Mesendoderm (in vitro differentiated cells): ENCODE results near the gene HECTD4.
A peak's percentile ranks its signal among the peaks of the same experiment; 100 is the strongest.

ENCODE experiments used
- DNase-seq: peaks from one replicate; pipeline ENCODE4 v3.0.0; 2013
- H2AK5ac ChIP-seq: 2 replicates; pipeline ENCODE4 v1.6.1; 2013; ENCODE audit warnings: low read length, inconsistent platforms
- H2BK120ac ChIP-seq: 2 replicates; pipeline ENCODE4 v1.6.1; 2013; ENCODE audit warnings: low read depth, mild to moderate bottlenecking, low read length, moderate library complexity, mixed read lengths
- H2BK15ac ChIP-seq: replicated peaks from 2 replicates; pipeline ENCODE4 v1.6.1; 2013; ENCODE audit warnings: low read depth, mild to moderate bottlenecking, moderate library complexity
- H2BK5ac ChIP-seq: 2 replicates; pipeline ENCODE4 v1.6.1; 2013; ENCODE audit warnings: low read length, inconsistent platforms
- H3K18ac ChIP-seq: 2 replicates; pipeline ENCODE4 v1.6.1; 2013; ENCODE audit warnings: mild to moderate bottlenecking, low read length, mixed read lengths
- H3K23ac ChIP-seq: one replicate; pipeline ENCODE4 v1.6.1; 2013; ENCODE audit warnings: low read length
- H3K27ac ChIP-seq: 2 replicates; pipeline ENCODE4 v1.5.1; 2013; ENCODE audit warnings: low read depth, mild to moderate bottlenecking, inconsistent platforms, low read length, moderate library complexity
- H3K27me3 ChIP-seq: 2 replicates; pipeline ENCODE4 v1.6.1; 2013; ENCODE audit warnings: low read length, control low read depth, mild to moderate bottlenecking, inconsistent platforms; ENCODE audit not compliant: insufficient read depth, poor library complexity
- H3K36me3 ChIP-seq: 2 replicates; pipeline ENCODE4 v1.6.1; 2013; ENCODE audit warnings: low read length, inconsistent platforms; ENCODE audit not compliant: control insufficient read depth, insufficient read depth
- H3K4ac ChIP-seq: one replicate; pipeline ENCODE4 v1.6.1; 2013; ENCODE audit warnings: low read depth, mild to moderate bottlenecking, low read length, moderate library complexity
- H3K4me1 ChIP-seq: 2 replicates; pipeline ENCODE4 v1.6.1; 2013; ENCODE audit warnings: low read depth, low read length, inconsistent platforms; ENCODE audit not compliant: control insufficient read depth
- H3K4me2 ChIP-seq: 2 replicates; pipeline ENCODE4 v1.6.1; 2013; ENCODE audit warnings: low read length
- H3K4me3 ChIP-seq: 2 replicates; pipeline ENCODE4 v1.5.1; 2013; ENCODE audit warnings: mild to moderate bottlenecking, low read length
- H3K56ac ChIP-seq: one replicate; pipeline ENCODE4 v1.6.1; 2013; ENCODE audit warnings: low read length
- H3K79me1 ChIP-seq: 2 replicates; pipeline ENCODE4 v1.6.1; 2013; ENCODE audit warnings: low read length, inconsistent platforms
- H3K79me2 ChIP-seq: 2 replicates; pipeline ENCODE4 v1.6.1; 2013; ENCODE audit warnings: mild to moderate bottlenecking, low read length; ENCODE audit not compliant: control insufficient read depth, insufficient read depth
- H3K9ac ChIP-seq: 2 replicates; pipeline ENCODE4 v1.6.1; 2013; ENCODE audit warnings: low read length, inconsistent platforms
- H4K5ac ChIP-seq: one replicate; pipeline ENCODE4 v1.6.1; 2013; ENCODE audit warnings: low read length
- H4K8ac ChIP-seq: one replicate; pipeline ENCODE4 v1.6.1; 2013; ENCODE audit warnings: low read depth, mild to moderate bottlenecking, control low read depth, low read length, moderate library complexity
- WGBS: extraction: QIAGEN DNeasy Blood & Tissue Kit; methylation state at CpG from one replicate; pipeline ENCODE4 v1.1.7; 2013; ENCODE audit warnings: low lambda C conversion rate, missing lambda C conversion rate; ENCODE audit not compliant: insufficient coverage; ENCODE audit errors: extremely low coverage; 5-methylcytosine and 5-hydroxymethylcytosine counted together

HECTD4 gene

DNA sequence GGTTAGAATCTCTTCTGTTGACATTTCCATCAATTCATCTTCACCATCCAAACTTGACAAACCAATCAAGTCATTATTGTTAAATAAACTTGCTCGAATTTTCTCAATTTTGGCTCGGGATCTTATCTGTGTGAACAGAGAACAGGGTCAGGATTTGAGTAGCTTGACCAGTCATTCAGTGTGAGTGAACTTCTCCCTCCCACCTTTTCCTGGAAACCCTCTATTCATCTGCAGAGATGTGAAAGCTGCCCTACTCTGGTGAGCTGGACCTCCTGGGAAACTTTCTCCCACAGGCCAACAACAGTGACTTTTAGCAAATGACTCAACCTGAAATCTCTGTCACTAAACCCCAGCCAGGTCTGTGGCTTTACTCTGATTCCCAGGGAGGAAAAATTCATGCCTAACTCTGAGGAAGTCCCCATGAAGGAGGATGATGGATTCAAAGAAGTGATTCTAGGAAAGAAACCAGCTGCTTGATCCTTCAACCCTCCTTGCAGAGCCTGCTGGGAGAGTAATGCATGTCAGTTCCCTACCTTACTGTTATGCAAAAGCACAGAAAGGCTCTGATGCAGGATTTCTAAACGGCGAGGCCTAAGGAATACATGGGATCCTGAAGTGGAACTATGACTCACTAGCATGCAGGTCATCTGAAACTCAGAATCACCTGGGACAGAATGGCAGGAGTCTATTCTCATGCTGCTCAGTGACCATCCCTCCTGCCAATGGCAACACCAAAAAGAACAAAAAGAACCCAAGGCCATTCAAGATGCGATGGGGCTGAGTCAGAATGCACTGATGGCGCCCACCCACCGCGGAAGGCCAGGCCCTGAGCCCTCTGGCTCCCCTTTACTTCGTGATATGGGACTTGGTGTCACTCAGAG is 198.8 kb downstream of the HECTD4 start:
- no peaks in the 10 kb centered on the region for H3K79me2 ChIP-seq
- no peak overlapping the region for H3K4me2 ChIP-seq
- no peaks in the 10 kb centered on the region for H3K4me1 ChIP-seq
- no peaks in the 10 kb centered on the region for H3K79me1 ChIP-seq
- no peak for DNase-seq
- H2BK5ac ChIP-seq = no peak overlapping the region
- H2AK5ac ChIP-seq = no peak overlapping the region
- H3K4me3 ChIP-seq = no peak overlapping the region
- no peak overlapping the region for H3K4ac ChIP-seq
- no peak overlapping the region for H3K18ac ChIP-seq
- H2BK15ac ChIP-seq = no peak overlapping the region
- no peak overlapping the region for H3K27ac ChIP-seq
- no peak overlapping the region for H3K23ac ChIP-seq
- H4K5ac ChIP-seq = no peak overlapping the region
- H4K8ac ChIP-seq = no peak overlapping the region
- 100% methylated on average over 1 of the region's 9 CpGs for WGBS
- no peaks in the 10 kb centered on the region for H3K27me3 ChIP-seq
- H3K36me3 ChIP-seq = peaks cover 5% of the 10 kb centered on the region
- H3K9ac ChIP-seq = no peak overlapping the region
- no peak overlapping the region for H3K56ac ChIP-seq
- no peak overlapping the region for H2BK120ac ChIP-seq

DNA sequence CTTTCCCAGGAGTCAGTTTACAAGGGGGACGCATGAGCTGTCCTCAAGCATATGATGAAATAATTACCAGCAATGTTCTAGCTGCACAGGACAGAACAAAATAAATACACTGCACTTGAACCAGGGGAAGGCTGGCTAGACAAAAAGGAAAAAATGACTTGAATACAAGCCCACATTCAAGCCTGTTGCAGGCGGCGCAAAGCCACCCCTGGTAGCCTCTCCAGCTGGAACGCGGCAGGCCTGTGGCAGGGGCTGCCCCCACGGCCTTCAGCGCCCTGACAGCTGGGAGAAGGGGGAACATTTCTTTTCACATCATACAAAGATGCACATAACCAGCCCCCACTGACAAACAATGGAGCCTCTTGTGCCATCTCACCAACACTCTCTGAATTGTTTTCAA is 199.7 kb downstream of the HECTD4 start:
- no peak overlapping the region for H2BK5ac ChIP-seq
- no peak overlapping the region for H3K4me3 ChIP-seq
- H3K4me2 ChIP-seq = no peak overlapping the region
- no peak overlapping the region for H3K4ac ChIP-seq
- no peak overlapping the region for H4K8ac ChIP-seq
- no peak for DNase-seq
- H2AK5ac ChIP-seq = no peak overlapping the region
- no peak overlapping the region for H2BK15ac ChIP-seq
- no peak overlapping the region for H3K18ac ChIP-seq
- H3K9ac ChIP-seq = no peak overlapping the region
- peaks cover 7% of the 10 kb centered on the region for H3K36me3 ChIP-seq
- H4K5ac ChIP-seq = no peak overlapping the region
- no peaks in the 10 kb centered on the region for H3K79me1 ChIP-seq
- no peaks in the 10 kb centered on the region for H3K79me2 ChIP-seq
- no peak overlapping the region for H3K23ac ChIP-seq
- no peak overlapping the region for H3K27ac ChIP-seq
- H3K56ac ChIP-seq = no peak overlapping the region
- H2BK120ac ChIP-seq = no peak overlapping the region
- H3K27me3 ChIP-seq = no peaks in the 10 kb centered on the region
- H3K4me1 ChIP-seq = no peaks in the 10 kb centered on the region
- no CpG with 5 or more reads among the region's 7 CpGs for WGBS

DNA sequence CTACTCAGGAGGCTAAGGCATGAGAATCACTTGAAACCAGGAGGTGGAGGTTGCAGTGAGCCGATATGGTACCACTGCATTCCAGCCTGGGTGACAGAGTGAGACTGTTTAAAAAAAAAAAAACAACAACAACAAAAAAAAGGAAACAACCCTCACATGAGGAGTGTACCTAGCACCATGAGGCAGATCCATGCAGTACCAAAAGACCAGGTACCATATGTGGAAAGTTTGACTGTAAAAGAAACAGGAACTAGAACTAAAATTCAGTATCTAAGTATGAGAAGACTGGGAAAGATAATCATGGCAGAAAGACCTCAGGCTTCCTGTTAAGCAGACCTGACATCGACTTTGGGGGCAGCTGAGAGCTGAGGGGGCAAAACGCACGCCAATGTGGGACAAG is 201.8 kb downstream of the HECTD4 start:
- Histone ChIP-seq H3K79me2 (no peaks in the 10 kb centered on the region), H3K4me3 (no peak overlapping the region), H3K79me1 (no peaks in the 10 kb centered on the region), H3K27ac (no peak overlapping the region), H3K56ac (no peak overlapping the region), H2BK120ac (no peak overlapping the region), H3K27me3 (no peaks in the 10 kb centered on the region), H2BK15ac (no peak overlapping the region), H3K4me1 (no peaks in the 10 kb centered on the region), H2AK5ac (no peak overlapping the region), H3K4ac (no peak overlapping the region), H4K5ac (no peak overlapping the region), H3K36me3 (peaks cover 9% of the 10 kb centered on the region), H4K8ac (no peak overlapping the region), H2BK5ac (no peak overlapping the region), H3K18ac (no peak overlapping the region), H3K9ac (no peak overlapping the region), H3K23ac (no peak overlapping the region), H3K4me2 (no peak overlapping the region)
- no peak for DNase-seq
- WGBS = no CpG with 5 or more reads among the region's 4 CpGs

DNA sequence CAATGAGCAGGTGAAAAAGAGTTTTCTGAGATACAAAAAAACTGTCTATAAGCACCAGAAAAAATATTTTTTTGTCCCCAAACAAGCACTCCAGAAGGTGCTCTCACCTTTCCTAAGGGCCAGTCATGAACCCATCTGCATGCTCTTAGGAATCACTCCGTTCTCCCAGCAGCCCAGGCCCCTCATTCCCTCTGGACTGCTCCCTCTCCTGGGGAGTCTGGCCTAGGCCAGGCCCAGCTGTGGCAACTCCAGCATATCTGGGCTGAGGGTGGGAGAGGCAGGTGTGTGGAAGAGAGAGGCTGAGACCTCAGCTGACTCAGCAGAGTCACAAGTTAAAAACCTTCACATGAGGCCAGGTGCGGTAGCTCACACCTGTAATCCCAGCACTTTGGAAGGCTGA is 202.3 kb downstream of the HECTD4 start:
- Histone ChIP-seq H3K4me1 (no peaks in the 10 kb centered on the region), H3K4me2 (no peak overlapping the region), H3K4ac (no peak overlapping the region), H4K8ac (no peak overlapping the region), H3K27me3 (no peaks in the 10 kb centered on the region), H3K18ac (no peak overlapping the region), H2BK120ac (no peak overlapping the region), H3K9ac (no peak overlapping the region), H3K36me3 (peaks cover 9% of the 10 kb centered on the region), H4K5ac (no peak overlapping the region), H3K79me1 (no peaks in the 10 kb centered on the region), H3K79me2 (no peaks in the 10 kb centered on the region), H3K56ac (no peak overlapping the region), H3K27ac (no peak overlapping the region), H2BK5ac (no peak overlapping the region), H2BK15ac (no peak overlapping the region), H3K23ac (no peak overlapping the region), H3K4me3 (no peak overlapping the region), H2AK5ac (no peak overlapping the region)
- DNase-seq = peak; percentile 34
- no CpG with 5 or more reads among the region's 2 CpGs for WGBS

DNA sequence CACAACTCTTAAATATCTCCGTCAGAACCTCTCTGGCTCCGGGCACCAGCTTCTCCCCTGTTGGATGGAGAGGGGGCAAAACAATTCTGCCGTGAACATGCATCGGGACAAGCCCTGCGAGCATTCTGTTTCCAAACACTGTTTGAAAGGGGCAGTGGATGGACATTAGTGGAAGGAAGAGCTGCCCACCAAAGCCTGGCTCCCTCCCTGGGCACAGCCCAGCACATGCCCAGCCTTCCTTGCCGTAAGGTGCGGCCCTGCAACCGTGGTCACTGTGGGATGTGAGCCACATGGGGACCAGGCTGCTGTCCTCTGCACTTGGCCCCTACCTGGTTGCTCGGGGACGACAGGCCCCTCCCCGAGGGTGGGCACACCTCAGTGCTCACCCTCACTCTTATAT is 202.9 kb downstream of the HECTD4 start:
- H3K9ac ChIP-seq = no peak overlapping the region
- H2AK5ac ChIP-seq = no peak overlapping the region
- H3K56ac ChIP-seq = no peak overlapping the region
- no peak for DNase-seq
- H3K36me3 ChIP-seq = peaks cover 5% of the 10 kb centered on the region
- H2BK120ac ChIP-seq = no peak overlapping the region
- H2BK5ac ChIP-seq = no peak overlapping the region
- H3K4me3 ChIP-seq = no peak overlapping the region
- H3K79me1 ChIP-seq = no peaks in the 10 kb centered on the region
- no peak overlapping the region for H4K8ac ChIP-seq
- no peaks in the 10 kb centered on the region for H3K27me3 ChIP-seq
- H3K4me2 ChIP-seq = no peak overlapping the region
- no peak overlapping the region for H4K5ac ChIP-seq
- no peak overlapping the region for H3K27ac ChIP-seq
- H3K23ac ChIP-seq = no peak overlapping the region
- no peaks in the 10 kb centered on the region for H3K4me1 ChIP-seq
- H3K4ac ChIP-seq = no peak overlapping the region
- no peak overlapping the region for H3K18ac ChIP-seq
- no CpG with 5 or more reads among the region's 11 CpGs for WGBS
- no peaks in the 10 kb centered on the region for H3K79me2 ChIP-seq
- H2BK15ac ChIP-seq = no peak overlapping the region

DNA sequence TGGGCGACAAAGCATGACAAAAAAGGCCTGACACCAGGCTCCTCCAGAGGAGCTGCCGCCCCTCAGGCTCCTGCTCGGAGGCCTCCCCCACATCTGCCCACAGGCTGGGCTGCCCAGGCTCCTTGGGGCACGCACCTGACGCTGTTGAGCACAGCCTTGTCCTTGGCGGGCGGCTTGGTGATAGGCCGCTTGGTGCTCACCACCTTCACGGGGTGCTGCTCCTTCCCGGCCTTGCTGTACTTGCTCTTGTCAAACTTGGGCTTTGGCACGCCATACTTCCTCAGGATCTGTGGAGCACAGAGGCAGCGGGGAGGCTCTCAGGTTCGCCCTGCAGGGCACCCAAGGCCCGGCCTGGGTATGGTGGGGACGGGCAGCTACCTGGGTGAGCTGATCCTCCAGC is 203.4 kb downstream of the HECTD4 start:
- H3K18ac ChIP-seq = no peak overlapping the region
- no peak overlapping the region for H2BK15ac ChIP-seq
- no peak overlapping the region for H2AK5ac ChIP-seq
- H4K8ac ChIP-seq = no peak overlapping the region
- no peaks in the 10 kb centered on the region for H3K27me3 ChIP-seq
- H3K56ac ChIP-seq = no peak overlapping the region
- no peak overlapping the region for H3K23ac ChIP-seq
- no peak overlapping the region for H2BK5ac ChIP-seq
- H3K27ac ChIP-seq = no peak overlapping the region
- no CpG with 5 or more reads among the region's 15 CpGs for WGBS
- no peaks in the 10 kb centered on the region for H3K4me1 ChIP-seq
- no peak overlapping the region for H3K4me3 ChIP-seq
- no peak for DNase-seq
- peaks cover 5% of the 10 kb centered on the region for H3K36me3 ChIP-seq
- no peak overlapping the region for H2BK120ac ChIP-seq
- H3K79me1 ChIP-seq = no peaks in the 10 kb centered on the region
- no peak overlapping the region for H3K9ac ChIP-seq
- no peak overlapping the region for H4K5ac ChIP-seq
- H3K79me2 ChIP-seq = no peaks in the 10 kb centered on the region
- H3K4me2 ChIP-seq = no peak overlapping the region
- no peak overlapping the region for H3K4ac ChIP-seq
